K562 (cell line): Measurements from ENCODE around the gene COL5A1. TPM values are rescaled to one million over a fixed set of nuclear protein-coding genes. Genes with fewer than 3 reads are reported as not detected.

Experiments
- ATAC-seq: fragments of 200-7000 bp; cut with Tn5 transposase; 3 replicates; pipeline ENCODE4 v1.9.1; 2020; ENCODE audit warnings: moderate library complexity
- BruUV-seq: library from RNA; stranded (reverse); fragments of 400-500 nt; replicated peaks from 2 replicates; lab custom pipeline; 2021; lab: Mats Ljungman, UMichigan
- CTCF ChIA-PET: fragments of 300-600 bp; formaldehyde crosslinking; extraction: SDS; loops from one replicate; lab custom pipeline; 2021; ENCODE audit warnings: low intra/inter-chr PET ratio; lab: Yijun Ruan, JAX
- POLR2A ChIA-PET: fragments of 300-600, 350-650 bp; sonication (Branson Sonifier 250); formaldehyde crosslinking; extraction: SDS; loops from one replicate; lab custom pipeline; 2021; ENCODE audit warnings: antibody characterized with exemption, inconsistent platforms; lab: Yijun Ruan, JAX
- DNase-seq, 4 experiments: peaks; one replicate each; pipeline versions ENCODE4 v3.0.0 to v3.0.0-alpha.2; 2011 to 2018; ENCODE audit warnings: low spot score in 3 of 4, mixed read lengths in 3 of 4; ENCODE audit errors: extremely low read depth in 1 of 4
- FAIRE-seq: peaks from 2 replicates; lab custom pipeline; 2011; peaks lifted over from hg19 to GRCh38; lab: Jason Lieb, UNC
- H2AFZ ChIP-seq: 2 replicates; pipeline ENCODE4 v1.6.0; 2011; ENCODE audit warnings: low read depth, low read length, control low read depth, inconsistent platforms
- H3K27ac ChIP-seq: fragments of 200-600 bp; 3 replicates; pipeline ENCODE4 v1.8.0; 2011; ENCODE audit warnings: low read depth, mild to moderate bottlenecking, control low read depth, inconsistent platforms, low read length, moderate library complexity, mixed read lengths; ENCODE audit errors: extremely low read depth
- H3K27me3 ChIP-seq, 2 experiments: fragments of 300-600 bp in 1 of 2; 2 replicates in 1 of 2; 3 replicates in 1 of 2; pipeline versions ENCODE4 v1.6.0 to v1.8.0; 2011; ENCODE audit warnings: inconsistent platforms in 2 of 2, low read length in 2 of 2, mild to moderate bottlenecking in 1 of 2, mixed read lengths in 1 of 2, moderate library complexity in 1 of 2; ENCODE audit not compliant: control insufficient read depth in 2 of 2, insufficient read depth in 2 of 2
- H3K36me3 ChIP-seq: fragments of 300-600 bp; 3 replicates; pipeline ENCODE4 v1.8.0; 2011; ENCODE audit warnings: mild to moderate bottlenecking, low read length, inconsistent platforms; ENCODE audit not compliant: control insufficient read depth, insufficient read depth
- H3K4me1 ChIP-seq, 2 experiments: fragments of 200-600 bp in 1 of 2; replicated peaks in 1 of 2; 2 replicates in 1 of 2; 3 replicates in 1 of 2; pipeline versions ENCODE4 v1.5.1 to v1.8.0; 2011; ENCODE audit warnings: inconsistent platforms in 2 of 2, low read length in 2 of 2, mild to moderate bottlenecking in 1 of 2, mixed read lengths in 1 of 2, moderate library complexity in 1 of 2; ENCODE audit not compliant: control insufficient read depth in 2 of 2, insufficient read depth in 2 of 2
- H3K4me2 ChIP-seq: 2 replicates; pipeline ENCODE4 v1.6.1; 2011; ENCODE audit warnings: low read length, control low read depth, inconsistent platforms, mixed read lengths; ENCODE audit not compliant: insufficient read depth
- H3K4me3 ChIP-seq: fragments of 200-600 bp; sonication (generic), shearing (Covaris generic); 2 replicates; pipeline ENCODE4 v1.5.1; 2016; ENCODE audit warnings: control low read depth, inconsistent platforms
- H3K79me2 ChIP-seq: fragments of 200-600 bp; 3 replicates; pipeline ENCODE4 v1.8.0; 2011; ENCODE audit warnings: low read length, inconsistent platforms; ENCODE audit not compliant: control insufficient read depth, insufficient read depth
- H3K9ac ChIP-seq, 2 experiments: 2 replicates each; pipeline versions ENCODE4 v1.6.0 to v1.6.1; 2011; ENCODE audit warnings: low read depth in 2 of 2, low read length in 2 of 2, control low read depth in 1 of 2, inconsistent platforms in 1 of 2, mild to moderate bottlenecking in 1 of 2, mixed read lengths in 1 of 2; ENCODE audit not compliant: insufficient read depth in 1 of 2
- H3K9me1 ChIP-seq: one replicate; pipeline ENCODE4 v1.6.0; 2011; ENCODE audit warnings: inconsistent platforms, mild to moderate bottlenecking, low read length, moderate library complexity; ENCODE audit not compliant: control insufficient read depth, insufficient read depth
- H3K9me3 ChIP-seq: replicated peaks from 2 replicates; pipeline ENCODE4 v1.5.1; 2011; ENCODE audit warnings: low read depth, low read length, inconsistent platforms; ENCODE audit not compliant: control insufficient read depth, insufficient read depth
- H4K20me1 ChIP-seq: replicated peaks from 2 replicates; pipeline ENCODE4 v1.6.1; 2011; ENCODE audit warnings: low read length, inconsistent platforms, mixed read lengths; ENCODE audit not compliant: control insufficient read depth, insufficient read depth
- CBX1 ChIP-seq: sonication (generic); IDR thresholded peaks from 2 replicates; pipeline ENCODE4 v1.6.1; 2016; ENCODE audit warnings: antibody characterized with exemption, low read depth, mild to moderate bottlenecking
- CCNT2 ChIP-seq: IDR thresholded peaks from 2 replicates; pipeline ENCODE4 v1.6.1; 2011; ENCODE audit warnings: borderline replicate concordance, low read depth, mild to moderate bottlenecking, moderate library complexity, mixed read lengths, low read length; ENCODE audit not compliant: insufficient read length; ENCODE audit errors: extremely low read depth
- DNMT1 ChIP-seq: fragments of 450-650 bp; IDR thresholded peaks from 2 replicates; pipeline ENCODE4 v1.6.1; 2016; ENCODE audit warnings: antibody characterized with exemption, mild to moderate bottlenecking
- HIVEP1 ChIP-seq: fragments of 250-450 bp; sonication (Bioruptor Pico); IDR thresholded peaks from 2 replicates; pipeline ENCODE4 v1.4.0; 2020; ENCODE audit warnings: mild to moderate bottlenecking
- KAT8 ChIP-seq: fragments of 450-650 bp; IDR thresholded peaks from 2 replicates; pipeline ENCODE4 v1.6.1; 2016; ENCODE audit warnings: low read depth, mild to moderate bottlenecking
- KLF16 ChIP-seq: IDR thresholded peaks from 2 replicates; pipeline ENCODE4 v1.6.1; 2016; ENCODE audit warnings: antibody characterized with exemption
- NBN ChIP-seq: fragments of 450-650 bp; IDR thresholded peaks from 2 replicates; pipeline ENCODE4 v1.6.1; 2016; ENCODE audit warnings: low read depth, mild to moderate bottlenecking
- NR4A1 ChIP-seq, 2 experiments: fragments of 250-450 bp in 1 of 2; fragments of 450-650 bp in 1 of 2; sonication (Bioruptor Pico) in 1 of 2; IDR thresholded peaks; 2 replicates each; pipeline versions ENCODE4 v1.4.0 to v1.6.1; 2016 to 2020; ENCODE audit warnings: mild to moderate bottlenecking in 2 of 2, missing compliant biosample characterization in 1 of 2, missing genetic modification characterization in 1 of 2, moderate library complexity in 1 of 2
- RFX1 ChIP-seq: fragments of 450-650 bp; IDR thresholded peaks from 2 replicates; pipeline ENCODE4 v1.6.1; 2016; ENCODE audit warnings: mild to moderate bottlenecking, moderate library complexity
- SMARCC2 ChIP-seq: fragments of 450-650 bp; IDR thresholded peaks from 2 replicates; pipeline ENCODE4 v1.6.1; 2017; ENCODE audit warnings: antibody characterized with exemption, moderate library complexity, mild to moderate bottlenecking, low read depth
- ZNF766 ChIP-seq: fragments of 200-800 bp; sonication (Bioruptor generic); conservative IDR thresholded peaks from 2 replicates; pipeline ENCODE4 v1.6.1; 2016; ENCODE audit warnings: missing genetic modification characterization, missing compliant biosample characterization
- WGBS: fragments of 100-300 bp; shearing (Covaris generic); methylation state at CpG from one replicate; pipeline ENCODE4 v1.1.6; 2016; ENCODE audit warnings: low coverage, mixed read lengths; ENCODE audit not compliant: insufficient coverage; ENCODE audit errors: missing lambda C conversion rate; 5-methylcytosine and 5-hydroxymethylcytosine counted together
- in situ Hi-C: fragments of 300-500 bp; cut with MboI; formaldehyde crosslinking; loops from 4 replicates; pipeline ENCODE4 v1.15.0; 2018; ENCODE audit warnings: inconsistent platforms, mixed read lengths
- intact Hi-C: fragments of 100-400 bp; cut with micrococcal nuclease; formaldehyde crosslinking; loops from 2 replicates; pipeline ENCODE4 v1.14.2; 2022
- polyA plus RNA-seq, 8 experiments: library from polyadenylated mRNA; depleted of rRNA in 4 of 8; stranded (reverse) in 5 of 8; unstranded in 3 of 8; fragments of >200 nt; fragmentation: Nextera tagmentation in 2 of 8; fragmentation: Illumina TruSeq in 1 of 8; extraction: Ambion mirVana in 2 of 8; extraction: Trizol in 1 of 8; gene quantifications; 2 replicates each; pipeline versions ENCODE4 v1.2.1 to v1.2.3, GENCODE V29; 2011 to 2014; ENCODE audit warnings: inconsistent platforms in 1 of 8, missing spikeins in 1 of 8
- total RNA-seq, 7 experiments: library from RNA; depleted of rRNA in 6 of 7; stranded (reverse); fragments of >200 nt in 6 of 7; fragmentation: Illumina TruSeq in 2 of 7; extraction: Trizol in 2 of 7; gene quantifications; 2 replicates each; pipeline versions ENCODE4 v1.2.1 to v1.2.3, GENCODE V29; 2011 to 2021; ENCODE audit warnings: low replicate concordance in 1 of 7
- TF ChIP-seq, protein P1 (sequence below): fragments of 450-650 bp; IDR thresholded peaks from 2 replicates; pipeline ENCODE4 v1.6.1; 2016; ENCODE audit warnings: low read depth, mild to moderate bottlenecking, moderate library complexity
- TF ChIP-seq, protein P2 (sequence below): fragments of 450-650 bp; IDR thresholded peaks from 2 replicates; pipeline ENCODE4 v1.6.1; 2016; ENCODE audit warnings: mild to moderate bottlenecking
- TF ChIP-seq, protein P3 (sequence below): fragments of 450-650 bp; IDR thresholded peaks from 2 replicates; pipeline ENCODE4 v1.6.1; 2017; ENCODE audit warnings: antibody characterized with exemption

Gene COL5A1
- total and polyA plus RNA-seq, 9 of the 15 experiments (the other 6 are each of a cell fraction or from before 2014, with no cell fraction given), result under 0.01 to 0.13 (median 0.04) TPM; not detected in 6

DNA sequence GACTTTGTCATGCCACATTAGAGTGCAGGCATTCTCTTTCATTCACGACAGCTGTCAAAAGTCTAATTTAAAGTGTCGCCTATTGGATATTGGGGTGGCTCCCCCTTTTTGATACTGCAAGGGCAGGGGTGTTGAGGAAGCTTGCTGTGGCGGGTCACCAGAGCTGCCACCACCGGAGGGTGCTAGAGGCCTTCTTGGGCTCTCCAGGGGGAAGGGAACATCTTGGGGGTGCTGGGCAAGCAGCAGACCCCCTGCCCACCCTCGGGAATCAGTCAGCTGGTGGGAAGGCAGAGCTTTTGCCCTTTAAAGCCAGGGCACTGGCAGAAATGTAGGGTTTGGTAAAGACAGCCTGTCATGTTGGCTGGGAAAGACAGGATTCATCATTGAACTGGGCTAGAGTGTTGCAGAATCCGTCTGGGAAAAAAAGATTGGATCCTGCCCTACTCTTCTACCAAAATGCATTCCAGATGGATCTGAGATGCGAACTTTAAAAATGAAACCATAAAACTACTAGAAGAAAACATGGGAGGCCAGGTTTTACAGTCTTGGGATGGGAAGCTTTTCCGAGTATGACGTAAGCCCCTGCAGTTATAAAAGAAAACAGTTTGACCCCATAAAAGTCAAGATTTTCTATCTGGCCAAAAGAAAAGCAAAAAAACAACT lies 22.3 kb downstream of the COL5A1 start:
- Histone ChIP-seq H3K36me3 (no peaks in the 10 kb centered on the region), H3K9me3 (peaks cover 1% of the 10 kb centered on the region; the same call in 1 of the 2 replicates), H3K4me3 (no peak overlapping the region), H3K79me2 (no peaks in the 10 kb centered on the region), H3K27me3 (no peaks in the 10 kb centered on the region; a peak in 1 of 5 replicates), H3K27ac (no peak overlapping the region), H2AFZ (no peak overlapping the region), H3K9me1 (no peaks in the 10 kb centered on the region), H3K4me2 (no peak overlapping the region), H3K9ac (no peak overlapping the region), H3K4me1 (no peaks in the 10 kb centered on the region), H4K20me1 (no peaks in the 10 kb centered on the region)
- 0% methylated on average over 9 of the region's 9 CpGs for WGBS
- in situ Hi-C loops (no loop called here), intact Hi-C loops (no loop called here)
- no peak for TF ChIP-seq RFX1
- no peak for TF ChIP-seq CCNT2
- TF ChIP-seq SMARCC2, result no peak
- no peak for TF ChIP-seq NR4A1 (CRISPR knock-in tag; IDR thresholded peaks at IDR 0.05)
- TF ChIP-seq NR4A1 (tag; IDR thresholded peaks at IDR 0.05), result no peak
- TF ChIP-seq, protein P1, sequence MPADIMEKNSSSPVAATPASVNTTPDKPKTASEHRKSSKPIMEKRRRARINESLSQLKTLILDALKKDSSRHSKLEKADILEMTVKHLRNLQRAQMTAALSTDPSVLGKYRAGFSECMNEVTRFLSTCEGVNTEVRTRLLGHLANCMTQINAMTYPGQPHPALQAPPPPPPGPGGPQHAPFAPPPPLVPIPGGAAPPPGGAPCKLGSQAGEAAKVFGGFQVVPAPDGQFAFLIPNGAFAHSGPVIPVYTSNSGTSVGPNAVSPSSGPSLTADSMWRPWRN, result no peak
- TF ChIP-seq, protein P2, sequence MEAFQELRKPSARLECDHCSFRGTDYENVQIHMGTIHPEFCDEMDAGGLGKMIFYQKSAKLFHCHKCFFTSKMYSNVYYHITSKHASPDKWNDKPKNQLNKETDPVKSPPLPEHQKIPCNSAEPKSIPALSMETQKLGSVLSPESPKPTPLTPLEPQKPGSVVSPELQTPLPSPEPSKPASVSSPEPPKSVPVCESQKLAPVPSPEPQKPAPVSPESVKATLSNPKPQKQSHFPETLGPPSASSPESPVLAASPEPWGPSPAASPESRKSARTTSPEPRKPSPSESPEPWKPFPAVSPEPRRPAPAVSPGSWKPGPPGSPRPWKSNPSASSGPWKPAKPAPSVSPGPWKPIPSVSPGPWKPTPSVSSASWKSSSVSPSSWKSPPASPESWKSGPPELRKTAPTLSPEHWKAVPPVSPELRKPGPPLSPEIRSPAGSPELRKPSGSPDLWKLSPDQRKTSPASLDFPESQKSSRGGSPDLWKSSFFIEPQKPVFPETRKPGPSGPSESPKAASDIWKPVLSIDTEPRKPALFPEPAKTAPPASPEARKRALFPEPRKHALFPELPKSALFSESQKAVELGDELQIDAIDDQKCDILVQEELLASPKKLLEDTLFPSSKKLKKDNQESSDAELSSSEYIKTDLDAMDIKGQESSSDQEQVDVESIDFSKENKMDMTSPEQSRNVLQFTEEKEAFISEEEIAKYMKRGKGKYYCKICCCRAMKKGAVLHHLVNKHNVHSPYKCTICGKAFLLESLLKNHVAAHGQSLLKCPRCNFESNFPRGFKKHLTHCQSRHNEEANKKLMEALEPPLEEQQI, result no peak
- TF ChIP-seq ZNF766, result no peak
- TF ChIP-seq CBX1, result no peak
- TF ChIP-seq, protein P3, sequence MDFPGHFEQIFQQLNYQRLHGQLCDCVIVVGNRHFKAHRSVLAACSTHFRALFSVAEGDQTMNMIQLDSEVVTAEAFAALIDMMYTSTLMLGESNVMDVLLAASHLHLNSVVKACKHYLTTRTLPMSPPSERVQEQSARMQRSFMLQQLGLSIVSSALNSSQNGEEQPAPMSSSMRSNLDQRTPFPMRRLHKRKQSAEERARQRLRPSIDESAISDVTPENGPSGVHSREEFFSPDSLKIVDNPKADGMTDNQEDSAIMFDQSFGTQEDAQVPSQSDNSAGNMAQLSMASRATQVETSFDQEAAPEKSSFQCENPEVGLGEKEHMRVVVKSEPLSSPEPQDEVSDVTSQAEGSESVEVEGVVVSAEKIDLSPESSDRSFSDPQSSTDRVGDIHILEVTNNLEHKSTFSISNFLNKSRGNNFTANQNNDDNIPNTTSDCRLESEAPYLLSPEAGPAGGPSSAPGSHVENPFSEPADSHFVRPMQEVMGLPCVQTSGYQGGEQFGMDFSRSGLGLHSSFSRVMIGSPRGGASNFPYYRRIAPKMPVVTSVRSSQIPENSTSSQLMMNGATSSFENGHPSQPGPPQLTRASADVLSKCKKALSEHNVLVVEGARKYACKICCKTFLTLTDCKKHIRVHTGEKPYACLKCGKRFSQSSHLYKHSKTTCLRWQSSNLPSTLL, result no peak
- no peak for TF ChIP-seq HIVEP1 (CRISPR knock-in tag)
- TF ChIP-seq DNMT1, result no peak
- TF ChIP-seq KAT8, result no peak
- no peak for TF ChIP-seq NBN
- no peak for TF ChIP-seq KLF16
- CTCF ChIA-PET, result no interaction called here
- POLR2A ChIA-PET, result interaction anchor here (0.6 kb wide), 1 partner anchor 26 kb away, joined by 3 read pairs; no protein-coding TSS in a partner anchor
- DNase-seq (no peak), ATAC-seq (no peak), FAIRE-seq (no peak)
- no TSS peak for BruUV-seq
